ENCODE results near the gene CFAP46. TPM values are rescaled to one million over a fixed set of nuclear protein-coding genes. Genes with fewer than 3 reads are reported as not detected.

CFAP46 gene
- total RNA-seq, 1 donor from 2014 or later = not detected

GRCh38 chr10:132768346-132769248 lies 173.8 kb downstream of the CFAP46 start:
- DNase-seq (ENCODE audit: low spot score in 2 of 2) = no peak
- no peak for TF ChIP-seq CTCF (IDR thresholded peaks at IDR 0.05)
- intact Hi-C loops (cut with DNase I) = no loop called here
- no peaks in the 10 kb centered on the region for H3K4me1 ChIP-seq
- no peaks in the 10 kb centered on the region for H3K9me3 ChIP-seq
- H3K4me3 ChIP-seq = no peak overlapping the region
- peaks cover 15 to 45% of the 10 kb centered on the region in 2 donors for H3K36me3 ChIP-seq
- no peaks in the 10 kb centered on the region for H3K27me3 ChIP-seq
- H3K27ac ChIP-seq = no peak overlapping the region

GRCh38 chr10:132766291-132766690 lies 176.1 kb downstream of the CFAP46 start:
- intact Hi-C loops (cut with DNase I) = no loop called here
- H3K4me1 ChIP-seq = no peaks in the 10 kb centered on the region
- TF ChIP-seq CTCF (IDR thresholded peaks at IDR 0.05) = no peak
- H3K36me3 ChIP-seq = peaks cover 19 to 48% of the 10 kb centered on the region in 2 donors
- no peaks in the 10 kb centered on the region for H3K9me3 ChIP-seq
- no peak overlapping the region for H3K4me3 ChIP-seq
- no peaks in the 10 kb centered on the region for H3K27me3 ChIP-seq
- H3K27ac ChIP-seq = no peak overlapping the region
- no peak for DNase-seq (ENCODE audit: low spot score in 2 of 2)

GRCh38 chr10:132765435-132765834 lies 176.9 kb downstream of the CFAP46 start:
- intact Hi-C loops (cut with DNase I) = no loop called here

GRCh38 chr10:132764108-132764507 lies 178.3 kb downstream of the CFAP46 start:
- Histone ChIP-seq H3K9me3 (no peaks in the 10 kb centered on the region), H3K27me3 (no peaks in the 10 kb centered on the region), H3K4me1 (no peaks in the 10 kb centered on the region), H3K4me3 (no peak overlapping the region), H3K27ac (no peak overlapping the region), H3K36me3 (peaks cover 29 to 51% of the 10 kb centered on the region in 2 donors)
- no peak for TF ChIP-seq CTCF (IDR thresholded peaks at IDR 0.05)
- DNase-seq (ENCODE audit: low spot score in 2 of 2) = no peak
- intact Hi-C loops (cut with DNase I) = no loop called here

More at GRCh38 chr10:132765435-132765834, 176.9 kb downstream of the CFAP46 start:
- Histone ChIP-seq H3K4me3 (no peak overlapping the region), H3K27me3 (no peaks in the 10 kb centered on the region), H3K4me1 (no peaks in the 10 kb centered on the region), H3K36me3 (peaks cover 23 to 48% of the 10 kb centered on the region in 2 donors), H3K27ac (no peak overlapping the region), H3K9me3 (no peaks in the 10 kb centered on the region)
- TF ChIP-seq CTCF (IDR thresholded peaks at IDR 0.05) = no peak
- DNase-seq (ENCODE audit: low spot score in 2 of 2) = no peak

- TF ChIP-seq CTCF (IDR thresholded peaks at IDR 0.05) = no peak
- DNase-seq (ENCODE audit: low spot score in 2 of 2) = no peak
- H3K9me3 ChIP-seq = no peaks in the 10 kb centered on the region
- no peaks in the 10 kb centered on the region for H3K4me1 ChIP-seq
- H3K36me3 ChIP-seq = peaks cover 26 to 51% of the 10 kb centered on the region in 2 donors
- no peak overlapping the region for H3K4me3 ChIP-seq
- intact Hi-C loops (cut with DNase I) = no loop called here
- H3K27ac ChIP-seq = no peak overlapping the region
- no peaks in the 10 kb centered on the region for H3K27me3 ChIP-seq
Observed at GRCh38 chr10:132763545-132763944, 178.8 kb downstream of the CFAP46 start.
